HG03045 (cell line): ENCODE measurements around the gene MAS1.
"Not testable (repeated sequence)": the region's sequence is repeated elsewhere in the genome, so short reads cannot be mapped to it uniquely, and the experiment has no call there.

Source experiments
- ATAC-seq: cut with Tn5 transposase; IDR thresholded peaks from one replicate; pipeline ENCODE4 v1.9.1; 2021; ENCODE audit warnings: mild to moderate bottlenecking, moderate library complexity; ENCODE audit not compliant: unreplicated experiment

MAS1 gene

GRCh38 chr6:159890792-159891191, at the start of gene MAS1:
TSS of gene MAS1 (plus strand) at chr6:159890988. CDS start at chr6:159906956, 15,968 bp downstream.
- ATAC-seq, result no peak

GRCh38 chr6:159842035-159842434, 48.8 kb upstream of the MAS1 start:
- no peak for ATAC-seq

GRCh38 chr6:159844737-159845645, 45.8 kb upstream of the MAS1 start:
- no peak for ATAC-seq

GRCh38 chr6:159848552-159848951, 42.2 kb upstream of the MAS1 start:
- not testable (repeated sequence) for ATAC-seq

- ATAC-seq, result not testable (repeated sequence)
Measured at GRCh38 chr6:159849851-159850250, 40.9 kb upstream of the MAS1 start.

- ATAC-seq, result no peak
Measured at GRCh38 chr6:159852877-159853276, 37.9 kb upstream of the MAS1 start.

GRCh38 chr6:159853754-159854153, 37.0 kb upstream of the MAS1 start:
- no peak for ATAC-seq

GRCh38 chr6:159854959-159855358, 35.8 kb upstream of the MAS1 start:
- no peak for ATAC-seq

GRCh38 chr6:159858259-159858658, 32.5 kb upstream of the MAS1 start:
- ATAC-seq, result no peak

- ATAC-seq, result no peak
Measured at GRCh38 chr6:159860482-159860881, 30.3 kb upstream of the MAS1 start.

- ATAC-seq, result no peak
Measured at GRCh38 chr6:159862103-159862502, 28.7 kb upstream of the MAS1 start.

- ATAC-seq, result not testable (repeated sequence)
Measured at GRCh38 chr6:159863341-159863740, 27.4 kb upstream of the MAS1 start.

GRCh38 chr6:159865226-159865920, 25.4 kb upstream of the MAS1 start:
- ATAC-seq, result no peak

- no peak for ATAC-seq
Measured at GRCh38 chr6:159866286-159867247, 24.2 kb upstream of the MAS1 start.

GRCh38 chr6:159871241-159871640, 19.5 kb upstream of the MAS1 start:
- ATAC-seq, result no peak

GRCh38 chr6:159871906-159872305, 18.9 kb upstream of the MAS1 start:
- ATAC-seq, result no peak

GRCh38 chr6:159874435-159874834, 16.4 kb upstream of the MAS1 start:
- ATAC-seq, result no peak

GRCh38 chr6:159875194-159875593, 15.6 kb upstream of the MAS1 start:
- no peak for ATAC-seq

GRCh38 chr6:159876242-159876641, 14.5 kb upstream of the MAS1 start:
- no peak for ATAC-seq

- no peak for ATAC-seq
Measured at GRCh38 chr6:159877256-159877808, 13.5 kb upstream of the MAS1 start.

GRCh38 chr6:159878341-159878740, 12.4 kb upstream of the MAS1 start:
- ATAC-seq, result no peak
